GM19467 (cell line): ENCODE measurements around the gene SLC6A17.

Source experiments
- ATAC-seq: cut with Tn5 transposase; IDR thresholded peaks from one replicate; pipeline ENCODE4 v1.9.1; 2021; ENCODE audit warnings: mild to moderate bottlenecking, moderate library complexity; ENCODE audit not compliant: unreplicated experiment

Gene SLC6A17

DNA sequence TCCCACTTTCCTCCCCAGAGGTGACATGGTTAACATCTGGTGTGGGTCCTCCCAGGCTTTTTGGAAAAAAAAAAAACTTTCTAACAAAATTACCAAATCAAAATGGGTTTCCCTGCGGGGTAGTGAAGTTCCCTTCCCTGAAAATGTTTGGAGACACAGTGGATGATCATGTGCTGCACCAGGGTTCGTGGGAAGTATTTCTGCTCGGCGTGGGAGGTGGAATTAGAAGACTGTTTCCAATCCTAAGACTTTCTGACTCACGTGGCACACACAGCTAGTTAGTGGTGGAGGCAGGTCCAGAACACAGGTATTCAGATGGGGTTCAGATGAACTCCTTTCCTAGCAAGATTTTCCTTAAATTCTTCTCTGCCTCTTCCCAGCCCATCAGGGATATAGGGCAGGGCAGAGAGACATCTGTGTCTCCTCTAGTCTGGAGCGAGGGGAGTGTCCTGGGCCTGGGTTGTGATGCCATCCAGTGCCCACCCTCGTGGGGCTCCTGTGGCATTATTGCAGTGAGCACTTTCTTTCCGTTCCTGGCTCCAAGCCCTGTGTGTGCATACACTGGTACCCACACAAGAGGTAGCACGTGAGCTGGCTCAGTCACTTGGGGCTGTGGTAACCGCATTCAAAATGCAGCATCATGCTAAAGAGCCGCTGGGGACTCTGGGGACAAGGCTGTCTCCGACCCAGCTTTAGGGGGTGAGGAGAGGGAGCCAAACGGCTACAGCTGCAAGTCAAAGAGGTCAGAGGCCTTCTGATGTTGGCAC, 87.3 kb downstream of the SLC6A17 start:
- ATAC-seq, result no peak

DNA sequence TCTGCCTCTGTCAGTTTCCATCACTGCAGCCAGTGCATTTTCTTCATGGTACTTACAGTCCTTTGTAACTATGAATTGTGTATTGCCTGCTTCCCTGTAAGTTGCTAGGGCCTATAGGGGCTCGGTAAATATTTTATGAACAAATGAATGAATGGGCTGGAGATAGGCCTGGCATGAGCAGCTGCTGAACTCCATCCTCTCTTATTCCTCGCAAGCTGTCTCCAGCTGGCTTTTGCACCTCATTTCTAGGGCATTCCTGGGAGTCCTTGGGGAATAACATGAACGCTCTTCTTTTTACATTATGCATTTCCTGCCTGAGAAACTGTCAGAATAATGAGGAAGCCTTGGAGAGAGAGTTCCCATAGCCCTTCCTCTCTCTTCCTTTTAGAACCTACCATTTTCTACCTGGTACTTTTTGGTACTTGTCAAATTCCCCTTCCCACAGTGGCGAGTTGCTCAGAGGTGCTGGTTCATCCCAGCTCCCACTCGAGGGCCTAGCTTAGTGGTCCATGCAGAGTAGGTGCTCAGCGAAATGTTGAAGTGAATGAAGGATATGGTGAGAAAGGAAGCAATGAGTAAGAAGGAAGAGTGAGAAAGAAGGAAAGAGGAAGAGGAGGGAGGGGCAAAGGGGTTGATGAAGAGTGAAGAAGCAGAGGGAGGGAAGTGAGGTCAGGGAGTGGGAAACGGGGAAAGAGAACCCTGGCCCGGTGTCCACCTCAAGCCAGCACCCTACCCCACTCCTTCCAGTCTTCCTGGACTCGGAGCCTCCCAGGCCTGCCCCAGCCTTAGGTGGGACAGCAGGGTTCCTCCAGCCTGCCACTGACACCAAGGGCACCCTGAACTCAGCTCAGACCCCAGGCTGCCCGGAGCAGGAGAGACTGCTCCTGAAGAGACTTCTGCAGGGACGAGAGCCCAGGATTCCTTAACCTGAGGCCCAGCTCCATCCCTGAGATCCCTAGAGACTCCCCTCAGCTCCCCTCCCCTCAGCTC, 89.4 kb downstream of the SLC6A17 start:
- no peak for ATAC-seq

DNA sequence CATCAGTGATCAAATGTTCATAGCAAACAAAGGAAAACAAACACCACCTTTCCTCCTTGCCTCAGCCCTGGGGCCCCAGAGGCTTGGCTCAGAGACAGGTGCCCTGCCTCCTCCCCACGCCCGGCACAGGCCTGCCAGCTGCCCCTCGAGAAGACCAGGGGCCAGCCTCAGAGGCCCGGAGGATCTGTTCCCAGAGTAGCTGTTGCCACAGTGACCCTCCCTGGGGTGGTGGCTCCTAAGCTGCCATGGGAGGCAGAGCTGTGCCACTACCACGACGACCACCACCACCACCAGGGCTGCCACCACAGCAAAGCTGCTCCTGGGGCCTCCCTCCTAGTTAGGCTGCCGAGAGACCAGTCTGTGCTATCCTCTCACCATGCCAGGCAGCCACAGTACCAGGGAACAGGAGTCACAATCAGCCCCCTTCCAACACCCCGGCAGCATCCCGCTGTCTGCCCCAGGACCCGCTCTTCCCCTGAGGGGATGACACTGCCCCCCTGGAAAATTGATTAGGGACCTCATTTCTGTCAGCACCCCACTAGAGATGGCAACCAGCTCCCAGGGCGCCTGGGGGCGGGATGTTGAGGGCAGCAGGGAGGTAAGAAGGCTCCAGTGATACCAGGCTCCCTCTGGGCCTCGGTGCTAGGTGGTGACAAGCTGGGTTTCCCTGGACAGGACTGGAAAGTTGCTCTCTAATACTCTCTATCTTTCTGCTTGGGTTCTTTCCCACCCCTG, 90.3 kb downstream of the SLC6A17 start:
- no peak for ATAC-seq

DNA sequence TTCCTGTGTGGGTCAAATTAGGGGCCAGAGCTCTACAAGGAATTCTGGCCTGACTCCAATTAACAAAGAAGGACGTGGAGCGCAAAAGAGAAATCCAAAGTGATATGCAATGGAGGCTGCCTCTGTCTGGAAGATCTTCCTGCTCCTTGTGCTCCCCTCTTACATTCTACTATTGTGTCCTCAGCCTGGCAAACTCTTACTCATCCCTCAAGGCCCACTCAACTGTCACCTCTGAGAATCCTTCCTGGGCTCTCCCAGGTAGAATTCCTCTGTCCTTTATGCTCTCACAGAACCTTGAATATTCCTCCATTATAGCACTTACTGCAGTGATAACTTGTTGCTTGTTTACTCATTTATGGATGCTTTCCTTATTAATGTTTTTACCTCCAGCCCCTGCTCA, 91.2 kb downstream of the SLC6A17 start:
- no peak for ATAC-seq

DNA sequence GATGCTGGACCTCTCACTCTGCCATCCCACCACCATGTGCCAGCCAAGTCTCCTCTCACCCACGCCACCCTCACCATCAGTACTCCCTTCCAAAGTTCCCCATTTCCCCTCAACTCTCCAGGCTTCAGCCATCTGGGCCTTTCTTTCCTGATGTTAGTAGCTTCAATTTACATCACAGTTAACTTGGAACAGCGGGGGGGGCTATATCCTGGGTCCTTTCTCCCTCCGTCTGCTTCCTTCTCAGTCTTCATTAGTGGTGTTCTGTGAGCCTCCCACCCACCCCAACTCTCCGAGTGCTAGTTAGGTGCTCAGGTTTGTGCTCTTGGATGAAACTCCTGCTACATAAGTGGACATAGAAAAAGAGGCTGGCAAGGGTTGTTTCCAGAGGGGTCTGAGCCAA, 91.8 kb downstream of the SLC6A17 start:
- no peak for ATAC-seq

DNA sequence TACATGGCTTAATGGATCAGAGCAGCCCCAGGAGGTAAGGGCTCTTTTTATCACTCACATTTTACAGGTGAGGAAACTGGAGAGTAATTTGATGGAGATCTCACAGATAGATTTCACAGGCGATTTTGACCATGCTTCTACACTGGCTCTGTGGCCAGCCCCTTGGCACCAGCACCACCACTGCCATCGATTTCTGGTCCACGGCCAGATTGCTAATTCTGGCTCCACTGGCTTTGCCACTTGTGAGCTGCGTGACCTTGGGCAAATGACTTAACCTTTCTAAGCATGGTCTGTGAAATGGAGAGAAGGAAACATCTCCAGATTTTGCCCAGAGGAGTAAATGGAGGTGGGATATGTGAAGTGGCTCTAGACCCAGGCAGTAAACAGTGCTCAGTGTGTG, 92.4 kb downstream of the SLC6A17 start:
- ATAC-seq, result no peak

DNA sequence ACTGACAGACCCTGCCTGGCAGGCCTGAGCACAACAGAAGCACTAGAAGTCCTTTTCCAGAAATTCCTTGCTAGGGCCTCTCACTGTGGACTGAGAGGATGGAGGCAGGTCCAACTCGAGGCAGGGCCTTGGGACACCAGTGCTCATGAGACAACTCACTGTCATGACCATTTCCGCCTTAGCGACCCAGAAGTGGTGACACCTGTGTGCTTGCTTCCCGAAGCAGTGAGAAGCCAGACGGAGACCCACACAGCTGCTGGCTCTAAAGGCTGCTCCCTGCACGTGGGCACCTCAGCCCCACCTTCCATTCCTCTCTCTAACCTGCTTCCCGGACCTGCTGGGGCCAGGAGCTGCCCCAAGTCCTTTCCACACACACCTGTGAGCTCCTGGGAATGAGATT, 92.9 kb downstream of the SLC6A17 start:
- no peak for ATAC-seq

DNA sequence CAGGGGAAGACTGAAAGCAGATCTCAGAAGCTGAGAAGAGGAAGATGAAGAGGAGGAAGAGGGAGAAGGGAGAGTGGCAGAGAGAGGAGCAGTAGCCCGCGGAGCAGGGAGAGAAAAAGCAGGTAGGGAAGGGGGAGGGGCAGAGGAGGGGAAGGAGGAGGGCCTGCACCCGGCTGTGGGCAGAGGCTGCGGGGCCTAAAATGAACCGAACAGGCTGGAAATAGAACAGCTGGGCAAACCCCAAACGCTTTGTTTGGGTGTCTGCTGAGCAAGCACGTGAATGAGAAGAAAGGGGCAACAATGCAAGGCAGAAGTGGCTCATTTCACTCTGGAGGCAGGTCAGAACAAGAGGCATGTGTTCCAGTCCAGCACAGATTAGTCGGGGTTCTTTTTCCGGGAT, 93.3 kb downstream of the SLC6A17 start:
- ATAC-seq, result peak; percentile 52

DNA sequence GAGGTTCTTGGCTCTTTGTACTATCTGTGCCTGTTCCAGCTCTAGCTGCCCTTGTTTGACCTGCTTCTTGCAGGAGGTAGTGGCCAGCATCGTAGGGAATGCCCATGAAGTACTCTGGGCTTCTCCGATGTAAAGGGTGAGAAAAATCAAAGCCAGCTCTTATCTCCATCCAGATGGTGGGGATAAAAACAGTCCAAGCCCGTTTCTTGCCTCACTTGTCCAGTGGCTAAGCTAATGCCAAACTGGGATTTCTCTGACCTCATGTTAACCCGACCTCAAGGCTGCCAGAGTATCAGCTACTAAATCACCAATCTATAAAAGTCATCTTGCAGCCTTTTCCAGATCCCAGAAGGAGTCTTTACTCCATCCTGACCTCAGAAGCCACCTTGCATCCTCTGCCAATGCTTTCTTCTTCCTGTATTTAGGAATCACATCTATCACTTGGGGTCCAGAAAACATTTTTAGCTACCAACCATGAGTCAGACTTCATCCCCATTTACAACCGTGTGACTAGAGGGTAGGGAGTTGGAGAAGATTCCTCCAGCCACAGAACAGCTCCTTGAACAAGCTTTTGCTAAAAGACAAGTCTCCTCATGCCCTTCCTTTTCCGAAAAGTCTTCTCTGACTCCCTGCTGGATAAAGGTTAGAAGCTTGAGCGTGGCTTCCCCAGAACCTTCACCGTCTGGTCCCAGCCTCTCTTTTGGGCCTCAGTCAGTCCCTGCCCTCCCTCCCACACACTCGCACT, 95.8 kb downstream of the SLC6A17 start:
- ATAC-seq, result no peak

DNA sequence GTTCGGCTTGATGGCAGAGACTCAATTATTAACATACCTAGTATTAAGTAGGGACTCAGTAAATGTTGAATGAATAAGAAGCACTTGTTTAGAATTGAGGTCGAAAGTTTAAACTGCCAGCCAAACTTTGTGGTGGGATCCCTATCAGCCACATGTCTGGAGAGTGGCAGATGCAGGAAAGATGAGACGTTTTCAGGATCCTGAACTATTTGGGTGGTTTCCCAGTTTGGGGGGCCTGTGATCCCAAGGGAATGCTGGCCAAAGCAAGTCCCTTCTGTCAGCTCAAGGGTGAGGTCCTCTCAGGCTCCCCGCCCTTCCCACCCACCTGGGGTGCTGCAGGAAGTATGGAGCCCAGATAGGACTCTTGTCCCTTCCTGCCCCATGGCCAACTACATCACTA, 98.5 kb downstream of the SLC6A17 start:
- ATAC-seq, result no peak

DNA sequence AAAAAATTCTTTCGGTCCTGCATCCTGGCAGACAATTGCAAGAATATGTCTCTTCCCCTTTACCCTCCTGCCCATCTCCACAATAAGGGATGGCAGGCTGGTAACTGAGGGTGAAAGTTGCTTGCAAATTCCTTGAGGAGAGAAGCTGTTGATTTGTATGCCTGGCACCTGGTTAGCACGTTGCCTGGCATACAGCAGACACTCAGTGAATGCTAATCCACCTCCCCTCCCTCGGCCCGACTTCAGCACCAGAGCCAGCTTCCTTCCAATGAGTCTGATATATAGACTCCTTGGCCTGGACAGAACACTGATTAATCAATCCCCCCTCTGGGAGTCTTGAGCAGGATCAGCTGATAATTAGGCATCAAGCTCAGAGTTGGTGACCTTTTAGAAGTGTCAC, 99.0 kb downstream of the SLC6A17 start:
- no peak for ATAC-seq

DNA sequence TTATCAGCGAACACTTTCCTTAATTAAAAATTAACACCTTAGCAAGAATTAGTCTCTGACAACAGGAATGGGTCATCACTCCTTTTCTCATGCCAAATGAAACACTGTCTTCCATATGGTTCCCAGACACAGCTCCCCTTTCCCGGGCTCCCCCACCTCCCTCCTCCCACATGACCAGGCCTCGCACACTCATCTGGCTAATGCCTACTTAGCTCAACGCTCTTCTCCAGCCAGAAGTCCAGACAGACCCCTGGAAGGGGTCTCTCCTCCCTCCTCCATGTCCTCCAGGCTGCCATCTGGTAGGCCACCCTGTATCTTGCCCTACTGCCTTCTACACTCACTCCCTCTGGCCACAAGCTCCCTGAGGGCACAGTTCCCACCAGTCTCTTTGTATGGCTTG, 99.7 kb downstream of the SLC6A17 start:
- no peak for ATAC-seq

DNA sequence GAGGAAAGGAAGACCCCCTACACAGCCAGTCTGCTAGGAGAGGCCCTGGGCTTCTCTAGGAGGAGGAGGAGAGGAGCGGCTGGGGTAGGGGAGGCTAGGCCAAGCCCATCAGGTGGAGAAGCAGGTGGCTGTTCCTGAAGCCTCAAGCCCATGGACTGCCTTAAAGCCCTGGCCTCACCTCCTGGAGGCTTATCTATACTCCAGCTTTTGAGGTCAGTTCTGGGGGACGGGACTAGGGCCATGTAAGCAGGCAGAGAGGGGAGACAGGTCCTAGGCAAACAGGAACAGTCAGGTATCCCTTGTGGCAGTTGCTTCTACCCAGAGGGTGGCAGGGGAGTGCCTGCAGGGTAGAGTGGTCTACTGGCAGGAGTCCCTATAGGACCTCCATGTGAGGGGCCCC, 100.5 kb downstream of the SLC6A17 start:
- no peak for ATAC-seq
